Central memory CD4-positive, alpha-beta T cell (primary cell): ENCODE measurements around the gene HDAC9.
"Not testable (repeated sequence)": the region's sequence is repeated elsewhere in the genome, so short reads cannot be mapped to it uniquely, and the experiment has no call there.

Experiments used
- DNase-seq: peaks from one replicate; pipeline ENCODE4 v3.0.0; 2022

HDAC9 gene

GRCh38 chr7:18990700-18991099, 495.2 kb downstream of the HDAC9 start:
- DNase-seq: not testable (repeated sequence)

GRCh38 chr7:18993933-18994668, 498.6 kb downstream of the HDAC9 start:
- no peak for DNase-seq

GRCh38 chr7:18995270-18995671, 499.7 kb downstream of the HDAC9 start:
- DNase-seq: no peak

- DNase-seq: no peak
These were observed 500.4 kb downstream of the HDAC9 start for GRCh38 chr7:18995811-18996426.

GRCh38 chr7:18996583-18996982, 501.0 kb downstream of the HDAC9 start:
- DNase-seq: no peak

GRCh38 chr7:18997477-18998150, 502.1 kb downstream of the HDAC9 start:
- no peak for DNase-seq

GRCh38 chr7:19000410-19000809, 504.9 kb downstream of the HDAC9 start:
- DNase-seq: no peak

- DNase-seq: no peak
These were observed 506.3 kb downstream of the HDAC9 start for GRCh38 chr7:19001854-19002253.

GRCh38 chr7:19009241-19009935, 513.8 kb downstream of the HDAC9 start:
- no peak for DNase-seq

- DNase-seq: no peak
These were observed 514.4 kb downstream of the HDAC9 start for GRCh38 chr7:19009936-19010280.

GRCh38 chr7:19011212-19011611, 515.7 kb downstream of the HDAC9 start:
- DNase-seq: no peak

- no peak for DNase-seq
These were observed 519.5 kb downstream of the HDAC9 start for GRCh38 chr7:19015098-19015497.

- DNase-seq: no peak
These were observed 520.6 kb downstream of the HDAC9 start for GRCh38 chr7:19016140-19016539.

- no peak for DNase-seq
These were observed 521.8 kb downstream of the HDAC9 start for GRCh38 chr7:19017374-19017773.

GRCh38 chr7:19020062-19020461, 524.5 kb downstream of the HDAC9 start:
- no peak for DNase-seq

GRCh38 chr7:19020711-19021110, 525.2 kb downstream of the HDAC9 start:
- DNase-seq: no peak

- no peak for DNase-seq
These were observed 527.9 kb downstream of the HDAC9 start for GRCh38 chr7:19023477-19023876.

- DNase-seq: no peak
These were observed 528.7 kb downstream of the HDAC9 start for GRCh38 chr7:19024261-19024660.

- no peak for DNase-seq
These were observed 531.3 kb downstream of the HDAC9 start for GRCh38 chr7:19026888-19027287.

- no peak for DNase-seq
These were observed 534.7 kb downstream of the HDAC9 start for GRCh38 chr7:19030281-19030680.

- DNase-seq: not testable (repeated sequence)
These were observed 537.4 kb downstream of the HDAC9 start for GRCh38 chr7:19032942-19033341.

GRCh38 chr7:19051767-19052375, 556.3 kb downstream of the HDAC9 start:
- no peak for DNase-seq
